ENCODE measurements around the gene MRPS23.
"Not testable (repeated sequence)": the region's sequence is repeated elsewhere in the genome, so short reads cannot be mapped to it uniquely, and the experiment has no call there.

GRCh38 chr17:57846056-57846945 lies 3.5 kb downstream of the MRPS23 start:
- TF ChIP-seq CBX2 (IDR thresholded peaks at IDR 0.05; ENCODE audit: borderline replicate concordance, low read depth); CBX8 (IDR thresholded peaks at IDR 0.05); MAX (IDR thresholded peaks at IDR 0.05); CHD4 (IDR thresholded peaks at IDR 0.05; ENCODE audit: borderline replicate concordance); SREBF2 (IDR thresholded peaks at IDR 0.05); ZFP36 (IDR thresholded peaks at IDR 0.05; ENCODE audit: borderline replicate concordance, partially characterized antibody); POLR2A (IDR thresholded peaks at IDR 0.05; ENCODE audit: low read length): not testable (repeated sequence)
- TF ChIP-seq, protein P1, sequence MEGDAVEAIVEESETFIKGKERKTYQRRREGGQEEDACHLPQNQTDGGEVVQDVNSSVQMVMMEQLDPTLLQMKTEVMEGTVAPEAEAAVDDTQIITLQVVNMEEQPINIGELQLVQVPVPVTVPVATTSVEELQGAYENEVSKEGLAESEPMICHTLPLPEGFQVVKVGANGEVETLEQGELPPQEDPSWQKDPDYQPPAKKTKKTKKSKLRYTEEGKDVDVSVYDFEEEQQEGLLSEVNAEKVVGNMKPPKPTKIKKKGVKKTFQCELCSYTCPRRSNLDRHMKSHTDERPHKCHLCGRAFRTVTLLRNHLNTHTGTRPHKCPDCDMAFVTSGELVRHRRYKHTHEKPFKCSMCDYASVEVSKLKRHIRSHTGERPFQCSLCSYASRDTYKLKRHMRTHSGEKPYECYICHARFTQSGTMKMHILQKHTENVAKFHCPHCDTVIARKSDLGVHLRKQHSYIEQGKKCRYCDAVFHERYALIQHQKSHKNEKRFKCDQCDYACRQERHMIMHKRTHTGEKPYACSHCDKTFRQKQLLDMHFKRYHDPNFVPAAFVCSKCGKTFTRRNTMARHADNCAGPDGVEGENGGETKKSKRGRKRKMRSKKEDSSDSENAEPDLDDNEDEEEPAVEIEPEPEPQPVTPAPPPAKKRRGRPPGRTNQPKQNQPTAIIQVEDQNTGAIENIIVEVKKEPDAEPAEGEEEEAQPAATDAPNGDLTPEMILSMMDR (IDR thresholded peaks at IDR 0.05): not testable (repeated sequence)

All from A549 (cell line).